ENCODE results near the gene ARMH3. TPM values are rescaled to one million over a fixed set of nuclear protein-coding genes. Genes with fewer than 3 reads are reported as not detected.

ARMH3 gene
- total RNA-seq, 1 donor from 2014 or later: 6.6 TPM

DNA sequence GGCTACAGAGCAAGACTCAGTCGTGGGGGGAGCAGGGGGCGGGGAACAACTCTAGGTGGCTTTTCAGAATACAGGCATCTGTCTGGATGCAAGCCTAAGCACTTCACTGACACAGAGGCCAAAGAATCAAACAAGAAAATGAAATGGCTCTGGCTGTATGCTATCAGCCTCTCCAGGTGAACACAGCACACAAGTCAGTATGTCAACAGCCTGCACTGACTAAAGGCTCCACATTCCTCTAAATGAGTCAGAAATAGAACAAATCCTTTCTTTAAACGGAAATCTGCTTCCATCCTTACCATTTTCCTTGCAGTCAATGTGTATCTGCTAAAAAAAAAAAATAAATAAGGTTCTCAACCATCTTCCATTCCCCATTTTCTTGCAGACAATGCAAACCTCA, 88.3 kb downstream of the ARMH3 start:
- DNase-seq (ENCODE audit: low read depth): no peak
- TF ChIP-seq, protein P1, sequence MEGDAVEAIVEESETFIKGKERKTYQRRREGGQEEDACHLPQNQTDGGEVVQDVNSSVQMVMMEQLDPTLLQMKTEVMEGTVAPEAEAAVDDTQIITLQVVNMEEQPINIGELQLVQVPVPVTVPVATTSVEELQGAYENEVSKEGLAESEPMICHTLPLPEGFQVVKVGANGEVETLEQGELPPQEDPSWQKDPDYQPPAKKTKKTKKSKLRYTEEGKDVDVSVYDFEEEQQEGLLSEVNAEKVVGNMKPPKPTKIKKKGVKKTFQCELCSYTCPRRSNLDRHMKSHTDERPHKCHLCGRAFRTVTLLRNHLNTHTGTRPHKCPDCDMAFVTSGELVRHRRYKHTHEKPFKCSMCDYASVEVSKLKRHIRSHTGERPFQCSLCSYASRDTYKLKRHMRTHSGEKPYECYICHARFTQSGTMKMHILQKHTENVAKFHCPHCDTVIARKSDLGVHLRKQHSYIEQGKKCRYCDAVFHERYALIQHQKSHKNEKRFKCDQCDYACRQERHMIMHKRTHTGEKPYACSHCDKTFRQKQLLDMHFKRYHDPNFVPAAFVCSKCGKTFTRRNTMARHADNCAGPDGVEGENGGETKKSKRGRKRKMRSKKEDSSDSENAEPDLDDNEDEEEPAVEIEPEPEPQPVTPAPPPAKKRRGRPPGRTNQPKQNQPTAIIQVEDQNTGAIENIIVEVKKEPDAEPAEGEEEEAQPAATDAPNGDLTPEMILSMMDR (conservative IDR thresholded peaks at IDR 0.05; ENCODE audit: low read depth, low read length): no peak
- H3K4me3 ChIP-seq (ENCODE audit: low read depth, low read length): no peak overlapping the region

DNA sequence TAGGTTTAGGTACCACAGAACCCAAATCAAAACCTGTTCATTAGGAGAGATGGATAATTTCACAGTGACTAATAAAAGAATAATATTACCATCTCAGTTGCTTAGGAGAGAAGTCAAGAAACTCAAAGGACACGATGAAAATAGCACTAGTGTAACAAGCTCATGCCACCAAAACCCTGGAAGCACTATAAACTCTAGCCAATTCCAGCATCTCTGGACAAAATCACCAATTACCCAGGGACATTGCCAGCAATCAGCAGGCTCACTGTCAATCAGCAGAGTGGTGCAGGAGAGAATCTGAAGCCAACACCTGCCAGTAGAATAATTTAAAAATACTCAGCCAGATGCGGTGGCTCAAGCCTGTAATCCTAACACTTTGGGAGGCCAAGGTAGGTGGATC, 88.9 kb downstream of the ARMH3 start:
- H3K4me3 ChIP-seq (ENCODE audit: low read depth, low read length): no peak overlapping the region
- no peak for DNase-seq (ENCODE audit: low read depth)
- TF ChIP-seq, protein P1 (conservative IDR thresholded peaks at IDR 0.05; ENCODE audit: low read depth, low read length): no peak

DNA sequence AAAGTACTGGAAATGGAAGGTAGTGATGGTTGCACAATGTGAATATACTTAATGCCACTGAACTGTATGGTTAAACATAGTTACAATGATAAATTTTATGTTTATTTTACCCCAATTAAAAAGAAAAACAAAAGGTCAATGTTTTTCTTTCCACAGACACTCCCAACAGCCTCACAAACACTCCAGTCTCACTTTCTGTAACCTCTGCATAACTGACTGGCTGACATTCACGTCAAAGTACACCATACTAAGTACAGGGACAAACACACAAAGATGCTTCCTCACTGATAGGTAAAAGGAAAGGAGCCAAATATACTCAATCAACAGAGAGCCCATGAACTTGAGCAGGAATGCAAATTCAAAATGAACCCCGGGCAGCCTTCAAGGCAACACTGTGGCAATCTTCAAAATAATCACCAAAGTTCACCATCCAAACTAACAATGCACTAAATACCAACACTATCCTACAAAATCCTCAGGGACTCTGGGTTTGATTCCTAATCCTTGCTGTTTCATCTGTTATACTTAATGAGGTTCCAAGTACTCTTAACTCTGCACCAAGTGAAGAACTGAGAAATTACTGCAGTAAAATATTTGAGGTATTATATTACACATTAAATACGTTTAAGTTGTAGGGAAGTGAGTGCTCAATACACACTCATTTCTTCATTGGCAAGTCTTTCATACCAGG, 90.8 kb downstream of the ARMH3 start:
- no peak for DNase-seq (ENCODE audit: low read depth)
- TF ChIP-seq, protein P1 (conservative IDR thresholded peaks at IDR 0.05; ENCODE audit: low read depth, low read length): no peak

GRCh38 chr10:101961591-101962498, 94.1 kb downstream of the ARMH3 start:
- DNase-seq (ENCODE audit: low read depth): no peak
- H3K4me3 ChIP-seq (ENCODE audit: low read depth, low read length): no peak overlapping the region
- TF ChIP-seq, protein P1 (conservative IDR thresholded peaks at IDR 0.05; ENCODE audit: low read depth, low read length): no peak

More for the DNA sequence above, 90.8 kb downstream of the ARMH3 start:
- H3K4me3 ChIP-seq (ENCODE audit: low read depth, low read length): no peak overlapping the region

- DNase-seq (ENCODE audit: low read depth): no peak
- TF ChIP-seq, protein P1 (conservative IDR thresholded peaks at IDR 0.05; ENCODE audit: low read depth, low read length): no peak
- no peak overlapping the region for H3K4me3 ChIP-seq (ENCODE audit: low read depth, low read length)
Observed at GRCh38 chr10:101960879-101961395, 95.0 kb downstream of the ARMH3 start.

DNA sequence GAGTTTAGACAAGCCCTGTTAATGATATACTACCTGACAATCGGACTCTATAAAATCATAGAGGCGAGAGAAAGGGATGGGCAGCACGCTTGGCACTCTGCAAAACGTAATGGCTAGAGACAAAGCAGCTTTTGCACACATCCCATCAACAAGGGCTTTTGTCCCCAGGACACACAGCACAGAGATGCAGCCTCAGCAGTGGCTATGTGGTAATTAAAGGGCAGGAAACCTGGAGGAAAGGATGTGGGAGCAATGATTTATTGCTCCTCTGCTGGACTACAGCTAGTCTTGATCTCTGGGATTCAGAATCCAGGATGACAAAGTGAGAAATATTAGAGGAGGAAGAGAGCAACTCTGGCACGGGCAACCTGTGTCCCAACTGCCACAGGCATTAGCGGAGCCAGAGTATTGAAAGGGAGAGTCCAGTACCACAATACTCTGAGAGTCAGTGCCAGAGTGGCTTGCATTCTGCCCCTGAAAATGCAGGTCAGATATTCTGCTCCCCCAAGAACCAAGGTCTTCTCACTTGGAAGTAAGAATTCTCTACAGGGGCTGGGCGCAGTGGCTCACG, 96.5 kb downstream of the ARMH3 start:
- no peak for DNase-seq (ENCODE audit: low read depth)
- TF ChIP-seq, protein P1 (conservative IDR thresholded peaks at IDR 0.05; ENCODE audit: low read depth, low read length): no peak
- no peak overlapping the region for H3K4me3 ChIP-seq (ENCODE audit: low read depth, low read length)

All from epithelial cell of proximal tubule (primary cell).